ENCODE results near the gene IL3RA. TPM values are rescaled to one million over a fixed set of nuclear protein-coding genes. Genes with fewer than 3 reads are reported as not detected.
"Not testable (repeated sequence)": the region's sequence is repeated elsewhere in the genome, so short reads cannot be mapped to it uniquely, and the experiment has no call there.

Gene IL3RA
- total RNA-seq, 1 experiment from 2014 or later = not detected

DNA sequence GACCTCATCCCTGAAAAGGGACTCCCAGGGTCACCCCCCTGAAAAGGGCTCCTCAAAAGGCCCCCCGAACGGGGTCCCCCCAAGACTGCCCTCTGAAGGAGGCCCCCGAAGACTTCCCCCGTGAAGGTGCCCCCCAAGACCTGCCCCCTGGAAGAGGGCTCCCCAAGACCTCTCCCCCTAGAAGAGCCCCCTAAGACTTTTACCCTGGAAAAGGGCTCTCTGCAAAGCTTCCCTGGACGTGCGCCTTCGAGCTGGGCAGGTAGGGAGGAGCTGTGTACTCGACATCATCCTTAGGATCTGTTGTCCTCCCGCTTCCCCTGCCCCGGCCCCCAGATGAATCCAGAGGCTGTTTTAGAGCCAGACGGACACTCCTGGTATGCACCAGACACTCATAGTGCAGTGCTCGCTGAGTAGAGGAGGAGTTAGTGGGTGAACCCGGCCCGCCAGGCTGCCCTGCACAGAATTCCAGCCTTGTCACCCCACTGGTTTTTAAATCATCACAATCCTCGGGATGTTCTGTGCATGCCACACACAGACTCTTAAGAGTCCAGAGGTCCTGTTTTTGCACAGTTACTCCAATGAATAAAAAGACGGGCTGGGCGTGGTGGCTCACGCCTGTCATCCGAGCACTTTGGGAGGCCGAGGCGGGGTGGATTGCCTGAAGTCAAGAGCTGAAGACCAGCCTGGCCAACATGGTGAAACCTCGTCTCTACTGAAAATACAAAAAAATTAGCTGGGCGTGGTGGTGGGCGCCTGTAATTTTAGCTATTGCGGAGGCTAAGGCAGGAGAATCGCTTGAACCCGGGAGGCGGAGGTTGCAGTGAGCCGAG, 61.1 kb downstream of the IL3RA start:
- DNase-seq (ENCODE audit: low read depth) = no peak

DNA sequence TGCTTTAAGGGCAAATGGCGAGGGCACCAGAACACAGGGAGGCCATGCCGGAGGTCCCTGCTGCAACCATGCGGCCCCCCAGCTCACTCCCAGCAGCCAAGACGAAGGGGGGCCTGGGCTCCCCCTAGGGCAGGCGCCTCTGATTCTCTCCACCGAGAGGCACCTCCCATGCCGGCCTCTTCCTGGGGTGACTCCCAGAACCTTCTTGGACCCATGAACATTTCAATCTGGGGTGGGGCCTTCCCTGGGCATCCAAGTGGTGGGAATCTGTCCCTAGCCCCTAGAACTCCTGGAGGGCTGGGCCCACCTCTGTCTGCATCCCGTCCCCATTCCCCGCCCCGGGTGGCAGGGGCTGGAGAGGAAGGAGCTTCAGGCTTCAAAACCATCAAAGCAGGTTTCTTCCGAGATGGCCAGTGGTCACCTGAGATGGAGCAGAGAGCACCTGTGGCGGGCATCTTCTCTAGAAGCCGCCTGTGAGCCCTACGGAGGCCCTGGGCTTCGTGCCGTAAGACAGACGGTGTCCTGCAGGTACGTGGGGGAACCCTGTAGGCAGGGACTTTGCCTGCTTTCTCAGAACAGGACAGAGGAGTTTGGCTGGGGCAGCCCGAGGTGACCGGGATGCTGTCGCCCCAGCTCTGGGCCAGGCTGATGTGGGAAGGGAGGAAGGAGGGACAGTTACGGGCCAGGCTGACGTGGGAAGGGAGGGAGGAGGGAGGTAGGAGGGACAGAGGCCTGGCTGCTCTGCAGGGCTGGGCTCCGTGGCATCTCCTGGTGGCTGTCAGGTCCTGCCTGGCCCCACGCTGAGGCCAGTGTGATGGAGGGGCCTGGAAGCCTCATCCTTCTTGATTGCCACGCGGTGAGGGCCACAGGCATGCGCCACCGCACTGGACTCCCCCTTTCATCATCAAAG, 62.1 kb downstream of the IL3RA start:
- DNase-seq (ENCODE audit: low read depth) = no peak

DNA sequence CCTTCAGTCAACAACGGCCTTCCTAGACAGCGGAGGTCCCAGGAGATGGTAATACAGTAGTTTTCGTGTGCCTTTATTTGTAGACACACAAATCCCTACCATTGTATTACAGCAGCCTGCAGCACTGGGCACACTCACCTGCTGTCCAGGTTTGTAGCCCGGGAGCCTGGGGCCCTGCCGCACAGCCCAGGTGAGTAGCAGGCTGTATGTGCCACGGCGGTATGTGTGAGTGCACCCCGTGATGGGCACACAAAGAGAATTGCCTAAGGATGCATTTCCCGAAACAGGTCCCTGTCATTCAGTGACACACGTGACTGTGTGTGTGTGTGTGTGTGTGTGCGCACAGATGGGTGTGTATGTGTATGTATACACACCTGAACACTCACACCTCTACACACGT, 63.5 kb downstream of the IL3RA start:
- no peak for DNase-seq (ENCODE audit: low read depth)

DNA sequence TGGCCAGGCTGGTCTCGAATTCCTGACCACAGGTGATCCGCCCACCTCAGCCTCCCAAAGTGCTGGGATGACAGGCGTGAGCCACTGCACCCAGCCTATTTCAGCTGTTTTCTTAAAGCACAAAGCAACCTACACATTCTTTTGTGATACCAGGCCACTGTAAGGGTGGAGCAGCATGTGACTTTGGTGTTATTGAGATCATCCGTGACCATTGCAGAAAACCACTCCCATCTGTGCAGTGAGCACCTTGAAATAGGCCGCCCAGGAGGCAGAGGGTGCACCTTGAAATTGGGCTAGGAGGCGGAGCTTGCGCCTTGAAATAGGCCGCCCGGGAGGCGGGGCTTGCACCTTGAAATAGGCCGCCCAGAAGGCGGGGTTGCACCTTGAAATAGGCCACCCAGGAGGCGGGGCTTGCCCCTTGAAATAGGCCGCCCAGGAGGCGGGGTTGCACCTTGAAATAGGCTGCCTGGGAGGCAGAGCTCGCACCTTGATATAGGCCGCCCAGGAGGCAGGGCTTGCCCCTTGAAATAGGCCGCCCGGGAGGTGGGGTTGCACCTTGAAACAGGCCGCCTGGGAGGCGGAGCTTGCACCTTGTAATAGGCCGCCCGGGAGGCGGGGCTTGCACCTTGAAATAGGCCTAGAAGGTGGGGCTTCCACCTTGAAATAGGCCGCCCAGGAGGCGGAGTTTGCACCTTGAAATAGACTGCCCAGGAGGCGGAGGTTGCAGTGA, 64.3 kb downstream of the IL3RA start:
- DNase-seq (ENCODE audit: low read depth) = no peak

DNA sequence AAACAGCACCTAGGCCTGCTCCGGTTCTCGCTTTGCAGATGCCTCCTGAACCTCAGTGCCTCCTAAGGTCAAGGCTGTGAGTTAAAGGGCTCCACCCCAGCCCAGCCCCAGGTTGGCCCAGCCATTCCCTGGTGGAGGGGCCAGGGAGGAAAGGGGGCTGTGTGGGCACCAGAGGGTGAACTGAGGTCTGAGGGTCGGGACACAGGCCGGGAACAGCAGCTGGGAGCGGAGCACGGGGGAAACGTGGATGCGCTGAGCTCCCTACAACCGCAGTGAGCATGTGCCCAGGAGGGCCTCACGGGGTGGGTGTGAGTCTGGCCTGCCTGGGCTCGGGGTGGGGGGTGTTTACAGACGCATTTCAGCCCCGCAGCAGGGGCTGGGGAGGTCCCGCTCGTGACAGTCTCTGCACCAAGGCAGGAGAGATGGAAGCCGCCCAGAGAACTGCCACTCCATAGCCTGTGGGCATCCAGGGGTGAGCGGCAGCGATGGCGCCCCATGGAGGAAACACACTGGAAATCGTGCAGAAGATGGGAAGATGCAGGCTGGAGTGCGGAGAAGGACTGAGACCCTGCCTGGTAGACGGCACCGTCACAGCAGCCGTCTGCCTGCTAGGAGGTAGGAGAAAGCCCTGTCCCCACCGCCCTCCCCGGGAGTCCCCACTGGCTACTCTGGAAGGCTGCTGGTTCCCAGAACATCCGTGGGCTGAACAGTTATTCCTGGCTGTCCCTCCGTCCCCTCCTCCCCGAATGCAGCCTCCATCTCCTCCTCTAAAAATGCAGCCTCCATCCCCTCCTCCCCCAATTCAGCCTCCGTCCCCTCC, 65.2 kb downstream of the IL3RA start:
- no peak for DNase-seq (ENCODE audit: low read depth)

DNA sequence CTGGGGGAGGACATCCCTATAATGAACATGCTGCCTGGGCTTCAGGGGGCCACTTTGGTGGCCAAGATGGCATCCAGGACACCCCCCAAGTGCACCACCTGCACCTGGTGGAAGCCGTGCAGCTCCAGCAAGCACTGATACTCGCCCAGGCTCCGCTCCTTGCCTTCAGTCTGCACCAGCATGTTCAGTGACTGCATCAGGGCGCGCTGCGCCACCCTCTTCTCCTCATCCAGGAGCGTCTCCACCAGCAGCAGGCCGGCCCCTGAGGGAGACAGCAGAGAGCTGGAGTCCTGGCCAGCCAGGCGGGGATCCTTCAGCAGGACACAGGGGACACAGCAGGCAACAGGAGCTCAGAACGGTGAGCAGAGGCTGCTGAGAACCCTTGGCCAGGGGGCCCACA, 66.6 kb downstream of the IL3RA start:
- DNase-seq (ENCODE audit: low read depth) = no peak

DNA sequence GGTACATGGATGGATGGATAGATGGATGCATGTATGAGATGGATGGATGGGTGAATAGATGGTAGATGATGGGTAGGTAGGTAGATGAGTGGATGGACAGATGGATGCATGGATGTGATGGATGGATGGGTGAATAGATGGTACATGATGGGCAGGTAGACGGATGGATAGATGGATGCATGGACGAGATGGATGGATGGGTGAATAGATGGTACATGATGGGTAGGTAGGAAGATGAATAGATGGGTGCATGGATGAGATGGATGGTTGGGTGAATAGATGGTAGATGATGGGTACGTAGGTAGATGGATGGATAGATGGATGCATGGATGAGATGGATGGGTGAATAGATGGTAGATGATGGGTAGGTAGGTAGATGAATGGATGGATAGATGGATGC, 67.3 kb downstream of the IL3RA start:
- not testable (repeated sequence) for DNase-seq (ENCODE audit: low read depth)

DNA sequence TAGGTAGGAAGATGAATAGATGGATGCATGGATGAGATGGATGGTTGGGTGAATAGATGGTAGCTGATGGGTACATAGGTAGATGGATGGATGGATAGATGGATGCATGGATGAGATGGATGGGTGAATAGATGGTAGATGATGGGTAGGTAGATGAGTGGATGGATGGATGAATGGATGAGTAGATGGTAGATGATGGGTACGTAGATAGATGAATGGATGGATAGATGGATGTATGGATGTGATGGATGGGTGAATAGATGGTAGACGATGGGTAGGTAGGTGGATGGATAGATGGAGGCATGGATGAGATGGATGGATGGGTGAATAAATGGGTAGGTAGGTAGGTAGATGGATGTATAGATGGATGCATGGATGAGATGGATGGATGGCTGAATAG, 69.2 kb downstream of the IL3RA start:
- not testable (repeated sequence) for DNase-seq (ENCODE audit: low read depth)

DNA sequence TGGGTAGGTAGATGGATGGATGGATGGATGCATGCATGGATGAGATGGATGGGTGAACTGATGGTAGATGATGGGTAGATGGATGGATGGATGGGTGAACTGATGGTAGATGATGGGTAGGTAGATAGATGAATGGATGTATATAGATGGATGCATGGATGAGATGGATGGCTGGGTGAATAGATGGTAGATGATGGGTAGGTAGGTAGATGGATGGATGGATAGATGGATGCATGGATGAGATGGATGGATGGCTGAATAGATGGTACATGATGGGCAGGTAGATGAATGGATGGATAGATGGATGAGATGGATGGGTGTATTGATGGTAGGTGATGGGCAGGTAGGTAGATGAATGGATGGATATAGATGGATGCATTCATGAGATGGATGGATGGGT, 70.5 kb downstream of the IL3RA start:
- DNase-seq (ENCODE audit: low read depth) = no peak

DNA sequence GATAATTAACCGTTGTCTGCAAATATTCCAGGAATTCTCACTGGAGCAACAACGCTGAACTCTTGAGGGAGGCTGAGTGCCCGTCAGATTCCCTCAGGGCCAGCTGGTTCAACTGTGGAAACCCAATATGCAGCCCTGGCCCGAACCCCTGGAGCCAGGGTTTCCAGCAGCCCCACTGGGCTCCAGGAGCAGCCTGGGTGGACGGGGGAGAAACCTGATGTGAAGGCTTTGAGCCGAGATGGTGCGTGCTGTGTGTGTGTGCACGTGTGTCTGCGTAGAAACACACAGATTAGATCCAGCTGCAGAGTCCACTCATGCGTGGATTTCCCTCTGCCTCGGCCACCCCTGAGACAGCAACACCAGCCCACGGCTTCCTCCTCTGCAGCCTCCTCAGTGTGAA, 74.7 kb downstream of the IL3RA start:
- DNase-seq (ENCODE audit: low read depth) = no peak

DNA sequence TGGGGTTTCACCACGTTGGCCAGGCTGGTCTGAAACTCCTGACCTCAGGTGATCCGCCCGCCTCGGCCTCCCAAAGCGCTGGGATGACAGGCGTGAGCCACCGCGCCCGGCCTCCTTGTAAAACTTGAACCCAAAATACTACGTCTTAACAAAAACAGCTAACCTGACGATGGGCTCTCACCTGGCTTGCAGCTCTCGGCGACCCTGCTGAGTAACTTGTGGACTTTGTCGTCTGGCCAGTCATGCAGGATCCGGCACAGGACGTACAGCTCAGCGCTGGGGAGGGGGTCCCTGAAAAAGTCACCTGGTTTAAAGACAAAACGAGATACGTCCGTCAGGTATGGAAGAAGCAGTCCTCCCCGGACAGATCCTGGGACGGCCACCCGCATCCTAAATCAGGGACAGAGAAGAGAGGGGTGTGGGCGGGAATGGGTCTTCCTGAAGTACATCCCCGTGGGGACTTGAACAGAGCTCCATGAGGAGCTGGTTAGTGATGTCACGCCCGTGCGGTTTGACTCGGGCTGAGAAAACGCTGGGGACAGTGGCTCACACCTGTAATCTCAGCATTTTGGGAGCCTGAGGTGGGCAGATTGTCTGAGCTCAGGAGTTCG, 76.1 kb downstream of the IL3RA start:
- no peak for DNase-seq (ENCODE audit: low read depth)

DNA sequence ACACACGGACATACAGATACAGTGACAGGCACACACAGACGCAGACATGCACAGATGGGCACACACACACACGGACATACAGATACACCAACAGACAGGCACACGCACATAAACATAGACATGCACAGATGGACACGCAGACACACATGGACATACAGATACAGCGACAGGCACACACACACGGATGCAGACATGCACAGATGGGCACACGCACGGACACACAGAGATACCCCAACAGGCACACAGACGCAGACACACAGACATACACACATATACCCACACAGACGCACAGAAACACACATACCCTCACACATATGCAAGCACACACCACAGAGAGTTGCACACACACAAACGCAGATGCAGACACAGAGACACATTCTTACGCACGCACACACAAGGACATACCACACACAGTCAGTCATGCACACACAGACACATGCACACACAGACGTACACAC, 79.8 kb downstream of the IL3RA start:
- DNase-seq (ENCODE audit: low read depth) = no peak

DNA sequence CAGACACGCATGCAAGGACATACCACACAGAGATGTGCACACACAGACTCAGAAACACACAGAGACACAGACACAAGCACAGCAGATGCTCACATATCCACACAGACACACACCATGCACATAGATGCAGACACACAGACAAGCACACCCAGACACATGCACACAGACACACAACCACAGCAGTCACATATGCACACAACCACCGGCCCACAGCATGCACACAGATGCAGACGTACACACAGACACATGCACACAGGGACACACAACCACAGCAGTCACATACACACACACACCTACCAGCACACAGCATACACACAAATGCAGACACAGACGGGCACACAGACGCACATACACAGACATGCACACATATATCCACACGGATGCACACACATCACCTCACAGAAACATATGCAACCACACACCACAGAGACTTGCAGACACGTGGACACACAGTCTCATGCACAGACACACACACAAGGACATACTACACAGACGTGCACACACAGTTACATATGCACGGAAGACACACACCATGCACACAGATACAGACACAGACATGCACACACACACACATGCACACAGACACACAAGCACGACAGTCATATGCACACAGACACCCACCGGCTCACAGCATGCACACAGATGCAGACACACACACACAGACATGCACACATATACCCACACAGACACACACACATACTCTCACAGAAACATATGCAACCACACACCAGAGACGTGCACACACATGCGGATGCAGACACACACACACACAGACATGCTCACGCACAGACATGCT, 80.6 kb downstream of the IL3RA start:
- DNase-seq (ENCODE audit: low read depth) = no peak

DNA sequence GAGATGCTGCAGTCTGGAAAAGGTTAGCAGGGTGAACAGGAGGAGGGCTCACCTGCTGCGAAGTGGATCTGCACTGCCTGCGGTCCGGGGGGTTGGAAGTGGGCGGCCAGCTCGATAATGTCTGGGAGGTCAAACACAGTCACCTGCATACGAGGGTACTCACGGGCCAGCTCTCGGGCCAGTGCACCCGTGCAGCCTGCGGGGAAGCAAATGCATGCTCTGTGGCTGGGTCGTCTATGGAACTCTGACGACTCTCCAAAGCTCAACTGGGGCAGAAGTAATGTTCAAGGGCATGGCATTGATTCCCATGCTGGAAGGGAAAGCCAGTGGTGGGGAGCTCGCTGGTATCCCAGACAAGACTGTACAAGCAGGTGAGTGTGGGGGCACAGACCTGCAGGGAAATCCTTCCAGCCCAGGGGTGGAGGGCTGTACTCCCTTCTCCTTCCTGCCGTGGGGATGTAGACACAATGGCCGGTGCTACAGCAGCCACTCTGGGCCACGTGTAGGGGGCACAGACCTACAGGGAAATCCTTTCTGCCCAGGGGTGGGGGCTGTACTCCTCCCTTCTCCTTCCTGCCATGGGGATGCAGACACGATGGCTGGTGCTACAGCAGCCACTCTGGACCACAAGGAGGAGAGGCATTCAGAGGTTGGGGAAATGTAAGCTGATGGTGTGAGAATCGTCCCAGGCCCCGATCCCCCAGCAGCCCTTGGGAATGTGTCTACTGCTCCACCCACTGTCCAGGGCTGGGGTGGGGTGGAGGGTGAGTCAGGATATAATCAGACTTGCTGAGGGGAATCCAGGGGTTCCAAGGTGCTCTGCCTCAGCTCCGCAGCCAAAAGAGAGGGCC, 81.6 kb downstream of the IL3RA start:
- DNase-seq (ENCODE audit: low read depth) = no peak

DNA sequence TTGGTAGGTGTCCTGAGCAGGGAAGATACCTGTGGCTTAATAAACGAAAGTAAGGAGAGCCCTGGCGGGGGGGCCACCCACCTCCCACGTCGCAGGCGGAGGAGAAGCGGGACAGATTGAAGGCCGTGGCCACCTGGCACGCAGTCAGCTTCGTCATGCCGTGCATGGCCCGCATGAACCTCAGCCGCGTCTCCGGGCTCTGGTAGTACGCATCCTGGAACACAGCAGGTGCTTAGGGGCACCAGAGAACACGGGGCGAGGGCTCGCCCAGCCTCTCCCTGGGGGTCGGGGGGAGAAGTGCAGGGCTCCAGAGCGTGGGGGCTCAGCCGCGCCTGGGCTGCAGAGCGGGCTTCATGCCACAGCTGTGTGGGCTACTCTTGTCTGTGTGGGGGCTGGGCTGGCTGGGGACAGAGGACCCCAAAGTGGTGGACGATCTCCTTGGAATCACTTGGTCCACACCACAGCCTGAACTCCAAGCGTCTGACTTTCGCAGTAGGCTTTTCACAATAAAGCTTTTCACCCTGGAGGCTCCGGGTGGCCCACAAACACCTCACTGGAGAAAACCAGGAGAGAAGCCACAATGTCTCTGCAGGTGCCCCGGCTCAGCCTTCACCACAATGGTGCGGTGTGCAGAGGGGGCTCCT, 82.4 kb downstream of the IL3RA start:
- DNase-seq (ENCODE audit: low read depth) = no peak

DNA sequence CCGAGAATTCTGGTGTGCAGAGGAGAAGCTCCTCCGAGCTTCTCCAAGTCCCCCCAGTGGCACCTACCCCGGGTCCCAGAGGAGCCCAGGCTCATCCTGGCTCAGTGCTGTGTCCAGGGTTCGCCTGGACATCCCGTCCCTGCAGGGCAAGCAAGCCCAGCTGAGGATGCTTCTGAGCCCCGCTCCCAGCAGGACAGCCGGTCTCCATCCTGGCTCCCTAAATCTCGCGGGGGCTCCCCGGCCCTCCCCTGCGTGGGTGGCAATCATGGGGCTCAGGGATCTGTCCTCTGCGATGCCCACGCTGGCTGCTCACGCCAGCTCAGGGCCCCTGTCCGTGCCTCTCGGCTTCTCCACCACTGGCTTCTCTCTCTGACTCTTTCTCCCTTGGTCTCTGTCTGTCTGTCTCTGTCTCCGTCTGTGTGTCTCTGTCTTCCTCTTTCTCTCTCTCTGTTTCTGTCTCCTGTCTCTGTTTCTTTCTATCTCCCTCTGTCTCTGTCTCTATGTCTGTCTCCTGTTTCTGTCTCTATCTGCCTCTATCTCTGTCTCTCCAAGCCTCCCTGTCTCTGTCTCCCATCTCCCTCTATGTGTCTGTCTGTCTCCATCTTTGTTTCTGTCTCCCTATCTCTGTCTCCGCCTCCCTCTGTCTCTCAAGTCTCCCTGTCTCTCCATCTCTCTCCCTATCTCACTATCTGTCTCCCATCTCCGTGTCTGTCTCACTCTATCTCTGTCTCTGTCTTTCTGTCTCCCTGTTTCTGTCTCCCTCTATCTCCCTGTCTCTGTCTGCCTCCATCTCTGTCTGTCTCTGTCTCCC, 83.2 kb downstream of the IL3RA start:
- DNase-seq (ENCODE audit: low read depth) = no peak

DNA sequence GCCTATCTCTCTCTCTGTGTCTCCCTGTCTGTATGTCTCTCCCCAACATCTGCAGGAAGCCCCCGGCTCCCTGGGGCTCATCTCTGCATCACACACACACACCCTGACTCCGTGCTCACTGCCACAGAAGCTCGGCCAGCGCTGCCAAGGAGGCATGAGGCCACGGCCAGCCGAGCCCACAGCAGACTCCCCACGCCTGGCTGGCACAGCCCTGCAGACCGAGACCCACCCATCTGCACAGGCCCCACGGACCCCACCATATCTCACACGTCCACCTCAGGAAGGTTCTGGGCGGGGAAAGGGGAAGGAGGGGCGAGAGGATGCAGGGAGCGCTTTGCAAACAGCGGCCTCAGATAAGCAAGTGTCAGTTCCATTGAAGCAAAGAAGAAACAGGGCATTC, 83.8 kb downstream of the IL3RA start:
- DNase-seq (ENCODE audit: low read depth) = no peak
